Activated T-helper 1 cell treated with Interleukin-2 at 50 U/mL for 16 hours (primary cell): Measurements from ENCODE around the gene SLC25A1.

ENCODE experiments used
- DNase-seq: peaks from one replicate; pipeline ENCODE4 v3.0.0-alpha.2; 2020; ENCODE audit warnings: low read depth

Gene SLC25A1

DNA sequence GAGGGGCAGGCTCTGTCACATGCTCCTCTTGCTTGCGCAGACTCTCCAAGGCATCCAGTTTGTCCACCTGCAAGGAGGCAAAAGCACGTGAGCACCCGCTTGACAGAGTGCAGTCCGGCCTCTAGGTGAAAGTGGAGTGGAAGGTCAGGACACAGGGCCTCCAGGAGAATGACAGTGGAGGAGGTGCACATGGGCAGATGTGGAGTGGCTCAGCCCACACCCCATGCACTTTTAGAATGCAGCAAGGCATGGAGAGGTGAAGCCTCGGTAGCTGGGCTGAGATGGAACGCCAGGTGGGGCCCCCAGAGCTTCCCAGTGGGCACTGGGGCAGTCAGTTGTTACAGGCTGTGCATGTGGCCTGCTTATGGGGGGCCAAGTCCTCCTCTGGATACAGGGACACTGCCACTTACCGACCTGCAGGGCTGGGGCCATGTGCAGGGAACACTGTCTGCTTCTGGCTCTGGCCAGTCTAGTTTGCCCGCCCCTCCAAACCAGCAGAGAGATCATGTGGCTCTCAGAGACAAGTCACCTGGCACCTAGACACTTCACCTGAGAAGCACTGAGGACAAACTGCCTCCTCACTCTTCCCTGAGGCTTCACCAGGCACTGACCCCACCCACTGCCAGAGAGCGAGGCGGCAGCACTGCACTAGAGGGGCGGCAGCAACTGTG lies 2.3 kb upstream of the SLC25A1 start:
- no peak for DNase-seq

DNA sequence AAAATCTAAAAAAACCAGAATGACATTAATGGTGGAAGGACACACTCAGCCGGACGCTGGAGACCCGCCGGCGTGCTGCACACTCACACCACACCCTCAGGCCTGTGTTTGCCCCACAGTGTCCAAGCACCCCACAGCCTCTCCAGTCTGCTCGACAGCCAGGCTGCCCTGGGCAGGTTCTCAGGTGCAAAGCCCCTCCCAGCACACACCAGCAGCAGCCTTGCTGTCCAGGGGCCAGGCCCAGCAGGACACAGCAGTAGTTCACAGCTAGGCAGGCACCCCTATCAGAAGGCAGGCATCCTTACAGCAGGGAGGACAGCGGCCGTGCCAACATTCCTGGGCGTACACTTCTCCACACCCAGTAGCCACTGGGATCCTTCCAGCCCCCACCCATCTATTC lies 1.7 kb upstream of the SLC25A1 start:
- no peak for DNase-seq

DNA sequence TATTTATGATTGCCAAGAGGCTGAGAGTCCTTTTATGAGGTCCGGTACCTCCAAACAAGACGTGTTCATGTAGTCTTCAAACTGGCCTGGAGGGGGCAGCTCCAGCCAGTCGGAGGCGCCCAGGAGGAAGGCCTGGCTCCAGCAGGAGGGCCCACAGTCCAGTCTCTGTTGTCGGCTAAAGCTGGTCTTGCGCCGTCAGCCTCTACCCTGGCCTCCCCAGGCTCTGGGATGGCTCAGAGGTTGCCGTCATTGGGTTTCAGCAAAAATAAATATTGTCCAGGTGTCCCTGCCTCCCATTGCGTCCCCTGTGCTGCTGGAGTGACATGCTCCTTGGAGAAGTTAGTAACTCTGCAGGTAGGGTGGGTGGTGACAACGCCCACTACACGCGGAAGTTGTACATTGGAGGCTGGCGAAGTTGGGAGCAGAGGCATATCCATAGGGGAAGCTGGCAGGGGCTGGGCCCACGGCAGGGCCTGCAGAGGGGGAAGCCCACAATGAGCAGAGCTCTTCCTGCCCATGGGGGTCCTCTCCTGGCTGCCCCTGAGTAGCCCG lies 1.0 kb upstream of the SLC25A1 start:
- no peak for DNase-seq

DNA sequence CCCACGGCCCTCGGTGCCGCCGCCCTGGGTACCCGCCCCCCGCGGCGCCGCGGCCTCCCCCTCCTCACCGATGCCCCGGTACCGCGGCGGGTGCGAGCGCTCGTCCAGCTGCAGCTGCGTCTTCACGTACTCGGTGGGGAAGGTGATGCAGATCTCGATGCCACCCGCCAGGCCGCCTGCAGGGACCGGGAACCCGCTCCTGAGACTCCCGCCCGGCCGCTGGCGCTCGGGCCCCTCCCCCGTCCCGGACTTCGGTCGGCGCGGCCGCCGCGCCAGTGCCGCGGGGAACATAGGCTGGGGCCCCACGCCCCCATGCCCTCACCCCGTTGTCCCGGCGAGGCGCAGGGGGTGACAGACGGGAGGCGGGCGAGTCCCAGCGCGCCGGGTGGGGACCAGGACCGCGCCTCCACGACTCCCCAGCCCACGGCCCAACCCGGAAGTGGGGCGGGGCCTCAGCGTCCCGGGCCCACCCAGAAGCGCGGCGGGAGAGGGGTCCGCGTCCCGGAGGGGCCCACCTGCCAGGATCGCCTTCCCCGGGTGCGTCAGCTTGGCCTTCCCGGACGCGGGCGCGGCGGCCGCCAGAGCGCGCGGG lies 375 bp downstream of the SLC25A1 start:
- DNase-seq, result peak; percentile 38

DNA sequence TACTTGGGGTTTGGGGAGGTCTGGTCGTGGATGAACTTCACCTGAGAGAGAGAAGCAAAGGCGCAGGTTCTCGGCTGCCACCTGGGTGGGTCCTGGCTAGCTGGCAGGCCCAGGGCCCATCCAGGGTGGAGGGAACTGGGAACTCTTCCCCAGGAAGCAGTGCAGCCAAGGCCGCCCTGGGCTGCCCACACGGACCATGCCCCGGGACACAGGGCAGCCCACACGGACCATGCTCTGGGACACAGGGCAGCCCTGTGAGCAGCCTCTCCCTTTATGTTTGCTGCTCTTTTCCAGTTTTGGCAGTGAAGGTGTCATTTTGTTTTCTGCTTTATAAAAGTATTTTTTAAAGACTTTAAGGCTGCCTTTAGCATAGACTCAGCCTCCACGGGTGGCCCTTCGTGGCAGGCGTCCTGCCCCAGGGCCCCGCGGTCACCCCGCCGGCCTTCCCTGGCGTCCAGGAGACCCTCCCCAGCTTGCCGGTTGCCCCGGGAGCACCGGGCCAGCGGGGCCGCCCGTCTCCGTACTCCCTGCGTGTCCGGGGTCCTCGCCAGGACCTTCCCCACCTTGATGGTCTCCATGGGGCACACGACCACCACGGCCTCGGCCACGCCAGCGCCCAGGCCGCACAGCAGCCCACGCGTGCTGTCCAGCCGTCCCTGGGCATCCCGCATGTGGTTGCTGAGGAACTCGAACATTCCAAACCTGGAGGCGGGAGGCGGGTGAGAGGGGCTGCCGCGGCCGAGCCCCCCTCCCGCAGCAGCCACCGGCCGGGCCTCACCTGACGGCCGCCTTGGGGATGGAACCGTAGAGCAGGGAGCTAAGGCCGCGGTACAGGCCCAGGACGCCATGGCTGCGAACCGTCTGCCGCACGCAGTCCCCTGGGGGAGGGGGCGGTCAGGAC lies 1.1 kb downstream of the SLC25A1 start:
- no peak for DNase-seq

DNA sequence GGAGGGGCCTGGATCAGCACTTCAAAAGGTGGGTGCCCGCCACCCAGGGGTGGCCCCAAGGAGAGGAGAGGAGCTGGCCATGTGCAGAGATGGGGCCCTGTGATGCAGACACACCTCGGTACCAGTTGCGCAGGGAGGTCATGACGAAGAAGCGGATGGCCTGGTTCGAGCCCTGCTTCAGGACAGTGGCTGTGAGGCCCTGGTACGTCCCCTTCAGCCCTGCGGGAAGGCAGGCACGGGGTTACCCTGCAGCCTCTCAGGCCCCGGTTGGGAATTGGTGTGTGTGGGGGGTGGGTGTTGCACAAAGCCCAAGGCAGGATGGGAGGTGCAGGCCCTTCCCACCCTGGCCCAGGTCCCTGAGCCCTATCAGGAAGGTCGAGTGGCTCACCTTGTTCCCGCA lies 1.8 kb downstream of the SLC25A1 start:
- no peak for DNase-seq

DNA sequence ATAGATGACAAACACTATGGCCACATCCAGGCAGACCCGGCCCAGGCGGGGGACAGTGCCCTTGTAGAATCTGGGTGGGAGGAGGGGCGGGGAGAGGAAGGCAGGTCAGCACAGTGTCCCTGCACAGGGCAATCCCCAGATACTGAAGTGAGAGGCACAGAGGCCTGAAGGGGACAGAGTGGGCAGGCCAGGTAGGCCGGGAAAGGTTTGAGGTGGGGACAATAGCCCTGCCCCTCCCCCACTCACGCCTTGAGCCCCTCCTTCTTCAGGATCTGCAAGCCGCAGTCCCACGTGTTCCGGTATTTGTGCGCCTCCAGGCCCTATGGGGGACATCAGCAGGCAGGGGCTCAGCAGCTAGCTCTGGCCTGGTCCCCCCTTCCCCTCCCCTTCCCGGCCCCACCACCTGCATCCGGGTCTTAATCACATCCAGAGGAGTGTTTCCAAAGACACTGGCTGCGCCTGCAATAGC lies 2.3 kb downstream of the SLC25A1 start:
- DNase-seq, result no peak

DNA sequence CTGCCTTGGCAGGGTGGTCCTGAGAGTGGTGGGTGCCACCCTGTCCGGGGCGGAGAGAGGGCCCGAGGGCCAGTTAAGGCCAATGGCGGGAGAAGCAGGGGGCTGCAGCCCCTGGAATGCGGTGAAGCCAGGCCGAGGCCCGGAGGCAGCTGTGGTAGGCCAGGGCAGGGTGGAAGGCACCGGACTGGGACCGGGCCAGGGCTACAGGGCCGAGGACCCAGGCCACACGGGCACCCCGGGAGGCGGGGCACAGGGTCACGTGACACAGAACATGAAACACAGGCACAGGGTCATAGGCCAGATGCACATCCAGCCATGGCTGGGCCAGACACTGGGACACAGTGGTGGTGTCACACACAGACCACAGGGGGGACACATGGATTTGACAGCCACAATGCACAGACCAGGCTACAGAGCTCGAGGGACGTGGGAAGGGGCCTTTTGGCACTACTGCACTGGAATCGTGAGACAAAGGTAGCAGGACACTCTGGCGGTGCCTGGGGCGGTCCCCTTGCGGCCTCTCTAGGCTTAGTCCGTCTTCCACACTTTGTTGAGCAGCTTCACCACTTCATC lies 2.8 kb downstream of the SLC25A1 start:
- DNase-seq, result no peak

DNA sequence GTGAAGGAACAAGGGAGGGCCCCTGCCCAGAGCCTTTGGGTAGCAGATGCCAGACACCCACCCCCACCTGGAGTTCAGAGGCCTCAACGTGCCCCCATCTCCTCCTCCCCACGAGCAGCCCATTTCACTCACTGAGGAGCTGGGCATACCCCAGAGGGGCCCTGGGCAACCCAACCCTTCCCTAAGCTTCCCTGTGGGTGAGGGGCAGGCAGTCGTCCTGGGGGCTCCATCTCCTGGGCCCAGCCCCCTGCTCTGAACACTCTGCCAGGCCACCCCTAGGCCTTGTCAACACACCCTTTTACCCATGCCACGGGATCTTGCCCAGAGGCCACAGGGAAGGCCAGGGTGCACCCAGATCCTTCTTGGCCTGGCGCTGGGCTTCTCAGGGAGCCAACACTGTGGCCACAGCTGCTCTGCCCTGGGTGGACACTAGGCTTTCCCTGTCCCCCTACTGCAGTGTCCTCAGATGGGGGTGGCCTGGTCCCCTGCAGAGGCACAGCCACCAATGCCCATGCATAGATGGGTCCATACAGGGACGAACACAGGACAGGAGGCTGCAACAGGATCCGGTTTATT lies 3.4 kb downstream of the SLC25A1 start:
- DNase-seq, result no peak

DNA sequence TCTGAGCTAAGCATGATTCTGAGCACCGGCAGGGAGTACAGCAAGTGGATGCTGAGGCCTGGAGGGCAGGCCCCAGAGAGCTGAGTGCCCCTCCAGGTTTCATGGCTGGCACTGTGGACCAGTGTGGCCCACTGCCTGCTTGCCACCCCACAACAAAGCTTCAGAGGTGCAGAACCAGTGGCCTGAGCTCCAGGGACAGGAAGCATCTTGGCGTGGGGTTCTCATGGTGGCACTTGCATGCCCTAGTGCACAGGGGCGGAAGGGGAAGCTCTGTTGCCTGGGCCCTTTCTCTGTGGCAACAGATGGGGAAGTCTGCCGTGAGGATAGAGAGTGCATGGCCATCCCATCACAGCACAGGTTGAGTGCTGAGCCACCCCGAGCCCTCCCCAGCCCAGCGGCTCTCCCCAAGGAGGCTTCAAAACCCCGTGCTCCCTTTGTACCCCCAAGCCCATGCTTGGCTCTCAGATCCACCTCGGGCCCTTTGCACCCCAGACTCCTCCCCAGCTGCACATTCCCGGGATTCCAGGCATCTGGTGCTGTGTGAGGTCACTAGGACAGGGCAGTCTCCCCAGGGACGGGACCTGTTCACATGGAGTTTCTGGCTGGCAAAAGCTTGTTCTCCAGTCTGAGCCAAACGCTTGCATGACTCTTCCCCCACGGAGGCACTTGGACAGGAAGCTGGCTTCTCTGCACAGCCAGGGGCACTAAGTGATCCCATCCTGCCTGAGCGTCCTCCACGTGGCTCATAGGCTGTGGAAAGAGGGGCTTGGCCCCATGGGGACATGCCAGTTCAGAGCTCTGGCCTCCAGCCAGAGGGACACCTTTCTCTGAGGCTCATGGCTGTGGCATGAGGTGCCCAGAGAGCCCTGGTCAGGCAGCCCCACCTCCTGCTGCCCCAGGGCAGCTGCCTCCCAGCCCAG lies 4.2 kb downstream of the SLC25A1 start:
- DNase-seq, result no peak

DNA sequence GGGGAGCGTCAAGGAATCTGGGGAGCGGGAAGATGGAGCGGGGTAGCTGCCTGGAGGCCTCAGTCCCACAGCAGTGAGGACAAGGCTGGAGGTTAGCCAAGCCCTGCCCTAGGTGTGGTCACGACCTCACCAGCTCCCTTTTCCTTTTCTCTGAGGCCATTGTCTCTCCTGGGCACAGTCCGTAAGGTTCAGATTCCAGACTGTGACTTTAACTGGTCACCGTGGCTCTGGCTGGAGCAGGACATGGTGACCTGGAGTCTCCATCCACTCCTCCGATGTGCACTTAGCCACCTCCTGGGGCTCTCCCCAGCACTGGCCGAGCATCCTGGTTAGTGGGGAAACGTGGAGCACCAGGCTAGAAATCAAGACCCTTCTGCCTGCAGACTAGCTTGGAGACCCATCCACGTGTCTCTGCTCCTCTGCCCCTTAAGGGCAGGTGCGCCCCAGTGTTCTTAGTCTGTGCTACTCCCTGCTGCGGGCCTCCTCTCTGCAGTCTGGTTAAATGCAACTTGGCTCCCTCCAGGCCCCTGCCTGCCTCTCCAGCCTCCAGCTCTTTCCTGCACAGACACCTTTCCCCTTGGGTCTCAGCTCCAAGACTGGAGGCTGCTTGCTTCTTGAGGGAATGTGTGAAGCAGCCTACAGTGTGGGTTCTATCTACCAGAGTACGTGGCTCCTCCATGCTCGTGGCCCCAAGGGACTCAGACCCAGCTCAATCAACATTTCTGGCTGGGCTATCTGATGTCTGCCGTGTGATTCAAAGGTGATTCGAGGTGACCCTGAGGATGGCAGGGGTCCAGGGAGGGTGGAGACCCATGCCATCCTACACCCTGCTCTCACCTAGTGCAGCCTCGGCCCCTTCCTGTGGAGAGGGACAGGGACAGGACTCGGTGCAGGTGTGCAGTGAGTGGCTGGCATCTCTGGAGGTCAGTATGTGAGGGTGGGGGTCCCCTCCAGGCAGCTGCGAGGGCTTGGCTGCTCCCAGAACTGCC lies 5.2 kb downstream of the SLC25A1 start:
- no peak for DNase-seq

DNA sequence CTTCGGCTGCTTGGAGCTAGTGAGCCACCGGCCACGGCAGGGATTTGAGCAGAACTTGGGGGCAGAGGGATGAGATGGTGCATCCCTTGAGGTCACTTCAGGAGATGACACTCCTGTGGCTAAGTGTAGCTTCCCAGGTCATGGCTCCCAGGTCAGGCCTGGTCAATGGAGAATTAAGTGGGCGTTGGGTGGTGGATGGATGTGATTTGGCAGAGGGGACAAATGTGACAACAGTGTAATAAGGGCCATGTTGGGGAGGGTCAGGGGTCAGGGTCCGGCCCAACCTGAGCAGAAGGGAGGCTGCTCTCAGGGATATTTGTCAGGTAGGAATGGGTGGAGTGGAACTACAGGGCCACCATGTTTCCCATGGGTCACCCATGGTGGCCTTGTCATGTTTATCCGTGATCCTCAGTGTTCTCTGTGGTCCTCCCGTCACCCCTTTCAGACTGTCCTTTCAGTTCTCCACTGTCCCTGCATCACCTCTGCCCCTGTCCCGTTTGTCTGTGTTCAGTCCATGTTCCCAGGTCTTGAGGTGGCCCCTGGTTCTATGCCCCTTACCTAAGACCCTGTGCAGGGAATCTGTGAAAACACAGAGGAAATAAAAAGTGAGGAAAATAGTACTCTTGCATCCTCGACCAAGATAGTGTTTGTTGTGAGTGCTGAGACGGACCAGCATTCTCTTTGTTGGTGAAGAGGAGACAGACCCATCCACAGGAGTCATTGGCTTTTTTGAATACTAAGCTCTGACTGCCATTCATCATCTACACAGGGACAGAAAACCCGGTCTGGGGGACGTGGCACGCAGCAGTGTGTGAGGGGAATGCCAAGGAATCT lies 6.1 kb downstream of the SLC25A1 start:
- no peak for DNase-seq

DNA sequence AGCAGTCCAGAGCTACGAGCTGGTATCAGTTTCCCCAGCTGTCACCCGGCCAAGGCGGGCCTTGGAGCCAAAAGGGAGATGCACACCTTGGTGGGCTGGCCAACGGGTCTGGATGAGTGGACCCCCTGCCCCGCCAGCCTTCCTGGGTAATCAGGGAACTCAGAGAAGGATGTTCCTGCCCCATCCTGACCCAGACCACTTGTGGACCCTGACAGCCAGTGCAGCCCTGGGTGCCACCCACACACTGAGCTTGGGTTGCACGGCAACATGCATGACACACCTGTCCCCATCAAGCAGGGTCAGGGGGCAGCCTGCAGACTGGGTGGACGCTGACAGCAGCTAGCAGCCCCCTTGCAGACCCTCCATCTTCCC lies 8.6 kb downstream of the SLC25A1 start:
- DNase-seq, result no peak

DNA sequence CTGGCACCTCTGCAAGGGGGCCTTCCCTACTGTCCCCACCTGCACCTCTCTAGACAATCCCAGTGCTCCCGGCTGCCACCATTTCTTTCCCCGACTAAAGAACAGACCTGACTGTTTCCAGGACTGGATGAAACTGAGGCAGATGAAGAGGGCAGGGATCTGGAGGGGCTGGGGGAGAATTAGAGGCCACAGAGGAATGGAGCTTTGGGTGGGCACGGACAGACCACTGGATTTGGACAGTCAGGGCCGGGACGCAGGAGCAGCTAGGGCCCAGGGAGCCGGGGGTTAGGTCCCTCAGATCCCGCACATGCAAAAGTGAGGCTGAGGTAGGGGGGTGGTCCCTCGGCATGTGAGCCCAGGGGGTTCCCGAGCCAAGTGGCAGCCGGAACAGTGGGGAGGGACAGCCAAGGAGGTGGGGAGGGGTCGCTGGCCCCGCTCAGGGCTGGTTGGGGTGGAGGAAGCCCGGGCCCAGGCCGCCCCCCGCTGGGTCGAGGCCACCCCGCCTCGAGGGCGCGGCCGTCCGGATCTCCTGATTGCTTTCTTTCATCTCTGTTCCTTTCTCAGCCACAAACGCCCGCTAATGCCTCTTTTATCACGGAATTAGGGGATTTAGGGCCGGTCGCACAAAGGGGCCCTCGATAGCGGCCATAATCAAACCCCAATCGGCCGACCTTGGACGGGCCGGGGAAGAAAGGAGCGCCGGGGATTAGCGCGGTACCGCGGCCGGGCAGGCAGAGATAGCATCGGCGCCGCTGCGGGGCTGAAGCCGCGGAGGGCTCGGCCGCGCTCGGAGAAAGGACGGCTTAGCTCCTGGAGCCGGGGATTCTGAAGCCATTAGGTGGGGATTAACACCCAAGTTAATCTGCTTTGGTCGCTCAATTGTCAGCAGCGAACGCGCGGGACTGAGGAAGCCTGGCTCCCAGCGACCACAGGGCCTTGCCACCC lies 9.3 kb downstream of the SLC25A1 start:
- no peak for DNase-seq

DNA sequence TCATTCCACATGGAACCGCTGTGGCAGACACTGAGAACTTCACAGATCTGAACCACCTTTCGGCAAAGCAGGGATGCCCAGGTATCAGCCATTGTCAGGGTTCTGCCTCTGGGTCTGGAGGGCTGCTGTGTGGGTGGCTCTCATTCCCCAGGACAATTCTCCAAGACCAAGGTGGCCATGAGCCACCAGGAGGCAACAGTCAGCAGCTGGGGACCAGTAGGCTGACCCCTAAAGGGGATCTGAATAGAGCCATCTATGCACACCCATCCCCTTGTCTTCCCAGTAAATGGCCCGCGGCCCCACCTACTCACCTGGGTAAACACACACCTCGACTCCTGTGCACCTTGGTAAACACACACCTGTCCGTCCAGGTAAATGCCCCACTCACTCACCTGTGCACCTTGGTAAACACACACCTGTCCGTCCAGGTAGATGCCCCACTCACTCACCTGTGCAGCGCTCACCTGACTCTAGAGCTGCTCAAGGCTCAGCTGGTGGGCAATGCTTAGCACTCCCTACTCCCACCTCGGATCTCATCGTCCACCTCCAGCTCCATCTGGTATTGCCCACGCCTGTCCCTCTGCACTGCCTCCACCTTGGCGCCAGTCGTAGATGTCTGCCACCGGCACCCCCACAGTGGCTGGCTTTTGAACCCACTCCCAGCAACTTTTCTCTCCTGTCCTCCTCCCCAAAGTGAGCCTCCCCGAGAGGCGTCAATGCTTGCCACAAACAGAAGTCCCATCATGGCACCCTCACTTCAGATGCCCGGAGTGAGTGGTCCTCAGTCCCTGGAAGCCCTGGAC lies 10.2 kb downstream of the SLC25A1 start:
- no peak for DNase-seq

DNA sequence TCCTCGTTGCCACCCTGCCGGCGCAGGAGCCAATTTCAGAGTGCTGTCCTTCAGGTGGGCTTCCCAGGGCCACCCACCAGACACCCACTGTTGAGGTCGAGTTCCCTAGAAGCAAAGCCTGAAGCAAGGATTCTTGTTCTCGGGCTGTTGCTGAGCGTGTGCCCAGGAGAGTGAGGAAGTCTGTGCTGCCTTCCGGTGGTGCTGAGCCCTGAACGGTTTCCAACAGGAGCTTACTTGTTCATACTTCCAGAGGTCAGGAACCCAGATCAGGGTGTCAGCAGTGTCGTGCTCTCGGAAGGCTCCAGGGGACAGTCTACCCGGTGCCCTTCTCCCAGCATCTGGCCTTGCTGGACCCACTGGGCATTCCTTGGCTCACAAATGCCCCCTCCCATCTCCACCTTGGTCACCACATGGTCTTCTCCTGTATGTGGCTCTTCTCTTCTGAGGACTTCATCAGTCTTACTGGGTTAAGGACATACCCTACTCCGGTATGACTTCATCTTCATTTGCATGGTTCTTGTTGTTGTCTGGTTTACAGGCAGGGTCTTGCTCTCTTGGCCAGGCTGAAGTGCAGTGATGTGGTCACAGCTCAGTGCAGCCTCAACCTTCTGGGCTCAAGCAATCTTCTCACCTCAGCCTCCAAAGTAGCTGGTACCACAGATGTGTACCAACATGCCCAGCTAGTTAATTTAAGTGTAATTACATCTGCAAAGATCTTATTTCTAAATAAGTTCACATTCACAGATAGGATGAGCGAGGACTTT lies 11.2 kb downstream of the SLC25A1 start:
- no peak for DNase-seq
